Mesenchymal stem cell (in vitro differentiated cells and primary cell): ENCODE results near the gene ZNF630.
"Not testable (repeated sequence)": the region's sequence is repeated elsewhere in the genome, so short reads cannot be mapped to it uniquely, and the experiment has no call there.

Source experiments
- DNase-seq: peaks from one replicate; pipeline ENCODE4 v3.0.0-alpha.2; 2013
- H2AFZ ChIP-seq: one replicate; pipeline ENCODE4 v1.6.1; 2013; ENCODE audit warnings: low read depth, mild to moderate bottlenecking, control low read depth, inconsistent platforms, low read length, moderate library complexity
- H2AK5ac ChIP-seq: 2 replicates; pipeline ENCODE4 v1.6.1; 2013; ENCODE audit warnings: low read length, moderate library complexity, mild to moderate bottlenecking, inconsistent platforms; ENCODE audit not compliant: severe bottlenecking
- H2BK120ac ChIP-seq: one replicate; pipeline ENCODE4 v1.6.1; 2013; ENCODE audit warnings: low read depth, mild to moderate bottlenecking, inconsistent platforms, low read length, moderate library complexity
- H2BK12ac ChIP-seq, 2 experiments: one replicate each; pipeline ENCODE4 v1.6.1; 2013; ENCODE audit warnings: inconsistent platforms in 2 of 2, low read length in 2 of 2, mild to moderate bottlenecking in 2 of 2, moderate library complexity in 2 of 2, control low read depth in 1 of 2
- H2BK15ac ChIP-seq: one replicate; pipeline ENCODE4 v1.6.1; 2013; ENCODE audit warnings: mild to moderate bottlenecking, low read depth, inconsistent platforms; ENCODE audit not compliant: poor library complexity, severe bottlenecking
- H2BK5ac ChIP-seq: 2 replicates; pipeline ENCODE4 v1.6.1; 2013; ENCODE audit warnings: low read depth, mild to moderate bottlenecking, low read length, control low read depth, inconsistent platforms; ENCODE audit not compliant: poor library complexity, severe bottlenecking
- H3K14ac ChIP-seq, 2 experiments: one replicate each; pipeline ENCODE4 v1.6.1; 2013; ENCODE audit warnings: inconsistent platforms in 2 of 2, low read length in 2 of 2, control low read depth in 1 of 2, mild to moderate bottlenecking in 1 of 2, moderate library complexity in 1 of 2
- H3K18ac ChIP-seq, 2 experiments: one replicate each; pipeline ENCODE4 v1.6.1; 2013; ENCODE audit warnings: inconsistent platforms in 2 of 2, low read length in 2 of 2, control low read depth in 1 of 2, low read depth in 1 of 2, mild to moderate bottlenecking in 1 of 2
- H3K23ac ChIP-seq, 2 experiments: one replicate each; pipeline ENCODE4 v1.6.1; 2013; ENCODE audit warnings: inconsistent platforms in 2 of 2, low read length in 2 of 2, mild to moderate bottlenecking in 2 of 2, moderate library complexity in 2 of 2, control low read depth in 1 of 2
- H3K27ac ChIP-seq: 2 replicates; pipeline ENCODE4 v1.5.1; 2013; ENCODE audit warnings: mild to moderate bottlenecking, moderate library complexity, low read length, control low read depth, inconsistent platforms; ENCODE audit not compliant: poor library complexity, severe bottlenecking
- H3K27me3 ChIP-seq, 2 experiments: 2 replicates each; pipeline versions ENCODE4 v1.6.1 to v1.7.0; 2013; ENCODE audit warnings: low read length in 2 of 2, mild to moderate bottlenecking in 2 of 2, moderate library complexity in 2 of 2, control low read depth in 1 of 2, inconsistent platforms in 1 of 2; ENCODE audit not compliant: control insufficient read depth in 1 of 2, insufficient read depth in 1 of 2
- H3K36me3 ChIP-seq, 2 experiments: 2 replicates each; pipeline versions ENCODE4 v1.6.1 to v1.7.0; 2013; ENCODE audit warnings: low read length in 2 of 2, control low read depth in 1 of 2, inconsistent platforms in 1 of 2, low read depth in 1 of 2, mild to moderate bottlenecking in 1 of 2; ENCODE audit not compliant: insufficient read depth in 2 of 2, control insufficient read depth in 1 of 2
- H3K4ac ChIP-seq, 2 experiments: one replicate each; pipeline ENCODE4 v1.6.1; 2013; ENCODE audit warnings: inconsistent platforms in 2 of 2, low read length in 2 of 2, mild to moderate bottlenecking in 2 of 2, moderate library complexity in 2 of 2, control low read depth in 1 of 2, low read depth in 1 of 2
- H3K4me1 ChIP-seq: 2 replicates; pipeline ENCODE4 v1.6.1; 2013; ENCODE audit warnings: low read depth, low read length, control low read depth; ENCODE audit not compliant: control insufficient read depth, insufficient read depth
- H3K4me2 ChIP-seq: 2 replicates; pipeline ENCODE4 v1.6.1; 2013; ENCODE audit warnings: low read length, mild to moderate bottlenecking, inconsistent platforms; ENCODE audit not compliant: poor library complexity, severe bottlenecking
- H3K4me3 ChIP-seq, 2 experiments: 2 replicates each; pipeline versions ENCODE4 v1.5.1 to v1.7.0; 2013; ENCODE audit warnings: low read length in 2 of 2, mild to moderate bottlenecking in 2 of 2, control low read depth in 1 of 2, low read depth in 1 of 2; ENCODE audit not compliant: insufficient read depth in 1 of 2
- H3K79me1 ChIP-seq: replicated peaks from 2 replicates; pipeline ENCODE4 v1.6.1; 2013; ENCODE audit warnings: mild to moderate bottlenecking, control low read depth, low read length, inconsistent platforms; ENCODE audit not compliant: poor library complexity, severe bottlenecking
- H3K9ac ChIP-seq: 2 replicates; pipeline ENCODE4 v1.7.0; 2013; ENCODE audit warnings: mild to moderate bottlenecking, low read length, moderate library complexity
- H3K9me3 ChIP-seq: 2 replicates; pipeline ENCODE4 v1.7.0; 2013; ENCODE audit warnings: mild to moderate bottlenecking, low read length; ENCODE audit not compliant: control insufficient read depth
- H4K8ac ChIP-seq: one replicate; pipeline ENCODE4 v1.6.1; 2013; ENCODE audit warnings: inconsistent platforms, mild to moderate bottlenecking, low read length, moderate library complexity
- H4K91ac ChIP-seq: one replicate; pipeline ENCODE4 v1.6.1; 2013; ENCODE audit warnings: mild to moderate bottlenecking, low read length, inconsistent platforms
- WGBS: methylation state at CpG from one replicate; pipeline ENCODE4 v1.1.7; 2013; ENCODE audit warnings: mixed read lengths; 5-methylcytosine and 5-hydroxymethylcytosine counted together

Gene ZNF630

DNA sequence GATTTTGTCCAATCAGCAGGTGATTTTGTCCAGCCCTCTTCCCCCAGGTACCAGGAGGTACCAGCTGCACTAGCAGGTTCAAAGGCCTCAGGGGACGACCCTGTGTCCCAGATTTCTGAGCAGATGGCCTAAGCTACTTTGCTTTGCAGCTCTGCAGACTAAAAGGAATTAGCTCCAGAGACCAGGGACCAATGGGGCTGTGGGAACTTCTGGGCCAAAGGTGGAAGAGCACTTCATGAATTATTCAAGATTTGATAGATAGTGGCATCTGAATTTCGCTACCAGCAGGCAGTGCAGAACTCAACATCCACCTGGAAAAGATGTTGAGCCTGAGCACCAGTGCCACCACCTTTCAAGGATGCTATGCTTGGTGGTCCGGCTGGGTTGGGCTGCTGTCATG is 21.1 kb upstream of the ZNF630 start:
- H3K79me1 ChIP-seq, H3K23ac ChIP-seq, H2BK12ac ChIP-seq, H2BK120ac ChIP-seq, H2BK5ac ChIP-seq, H2AK5ac ChIP-seq, H3K9ac ChIP-seq, H4K8ac ChIP-seq, H3K9me3 ChIP-seq, H3K14ac ChIP-seq, H3K36me3 ChIP-seq, H3K4me2 ChIP-seq, H3K4ac ChIP-seq, H4K91ac ChIP-seq, H2BK15ac ChIP-seq, DNase-seq, H3K27ac ChIP-seq, H3K4me1 ChIP-seq, H3K18ac ChIP-seq, H3K4me3 ChIP-seq, H2AFZ ChIP-seq: not testable (repeated sequence)
- H3K27me3 ChIP-seq: peaks cover 0 to 29% of the 10 kb centered on the region in 2 experiments
- WGBS: 58% methylated on average over 3 of the region's 3 CpGs

DNA sequence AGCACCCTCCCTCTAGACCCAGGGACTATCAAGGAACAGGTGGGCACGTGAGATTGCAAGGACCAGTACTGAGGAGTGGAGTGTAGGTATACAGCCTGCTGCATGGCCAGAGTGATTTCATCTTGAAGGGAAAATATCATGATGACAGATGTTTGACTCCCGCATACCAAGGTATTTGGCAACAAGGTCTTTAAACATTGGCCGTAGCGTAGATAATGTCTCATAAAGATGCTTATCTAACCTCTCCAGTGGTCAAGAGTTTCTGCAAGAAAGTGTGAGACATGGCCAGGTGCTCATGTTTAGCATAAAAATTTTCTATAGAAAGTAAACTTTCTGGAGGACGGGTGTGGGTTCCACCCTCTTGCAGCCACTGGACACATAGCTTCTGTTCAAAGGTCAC is 18.7 kb upstream of the ZNF630 start:
- no peaks in the 10 kb centered on the region for H3K79me1 ChIP-seq
- H3K18ac ChIP-seq: no peak overlapping the region
- H2AK5ac ChIP-seq: no peak overlapping the region
- H3K36me3 ChIP-seq: no peaks in the 10 kb centered on the region
- no peaks in the 10 kb centered on the region for H3K9me3 ChIP-seq
- H2BK12ac ChIP-seq: no peak overlapping the region
- no peak overlapping the region for H3K4me2 ChIP-seq
- WGBS: 93% methylated on average over 5 of the region's 5 CpGs
- H2AFZ ChIP-seq: no peak overlapping the region
- H2BK5ac ChIP-seq: no peak overlapping the region
- DNase-seq: no peak
- H4K91ac ChIP-seq: no peak overlapping the region
- H4K8ac ChIP-seq: no peak overlapping the region
- no peak overlapping the region for H3K9ac ChIP-seq
- H3K23ac ChIP-seq: no peak overlapping the region
- H3K27me3 ChIP-seq: peaks cover 0 to 32% of the 10 kb centered on the region in 2 experiments
- no peak overlapping the region for H3K27ac ChIP-seq
- no peak overlapping the region for H3K4ac ChIP-seq
- no peaks in the 10 kb centered on the region for H3K4me1 ChIP-seq
- no peak overlapping the region for H3K14ac ChIP-seq
- no peak overlapping the region for H3K4me3 ChIP-seq
- no peak overlapping the region for H2BK120ac ChIP-seq
- H2BK15ac ChIP-seq: no peak overlapping the region

DNA sequence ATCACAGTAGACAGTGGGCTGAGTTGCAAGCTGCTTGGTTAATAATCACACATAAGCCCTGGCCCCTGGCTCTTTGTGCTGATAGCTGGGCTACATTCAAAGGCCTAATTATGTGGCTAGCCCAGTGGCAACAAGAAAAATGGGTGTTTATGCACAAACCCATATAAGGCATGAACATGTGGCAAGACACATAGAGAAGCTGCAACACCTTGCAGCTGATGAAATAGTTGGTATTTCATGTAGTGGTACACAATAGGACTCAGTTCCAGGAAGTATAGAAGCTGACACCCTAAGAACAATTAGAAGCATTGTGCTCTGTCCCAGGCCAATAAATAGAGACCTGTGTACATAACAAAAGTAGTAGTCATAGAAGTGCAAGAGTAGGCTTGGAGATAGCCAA is 14.6 kb upstream of the ZNF630 start:
- H3K4ac ChIP-seq: no peak overlapping the region

DNA sequence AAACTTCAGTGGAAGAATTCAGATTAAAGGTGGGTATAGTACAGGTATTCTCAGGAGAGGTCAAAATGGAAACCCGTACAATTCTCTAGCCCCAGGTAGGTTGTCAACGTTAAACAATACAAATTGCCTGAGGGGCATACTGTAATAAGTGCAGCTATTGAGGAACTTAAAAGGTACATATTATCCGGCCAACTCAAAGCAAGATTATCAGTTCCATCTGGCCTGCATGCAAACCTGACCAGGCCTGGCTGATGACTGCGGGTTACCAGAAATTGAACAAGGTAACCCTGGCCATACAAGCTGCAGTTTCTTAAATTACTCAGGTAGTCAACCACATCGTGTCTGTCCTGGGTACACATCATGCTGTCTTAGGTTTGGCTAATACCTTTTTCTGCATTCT is 12.3 kb upstream of the ZNF630 start:
- no peak overlapping the region for H2AFZ ChIP-seq
- no peak overlapping the region for H3K4ac ChIP-seq
- H4K8ac ChIP-seq: no peak overlapping the region
- no peak for DNase-seq
- H2BK5ac ChIP-seq: no peak overlapping the region
- no peak overlapping the region for H3K27ac ChIP-seq
- H3K4me2 ChIP-seq: no peak overlapping the region
- no peak overlapping the region for H4K91ac ChIP-seq
- no peak overlapping the region for H3K4me3 ChIP-seq
- no peaks in the 10 kb centered on the region for H3K4me1 ChIP-seq
- H2BK15ac ChIP-seq: no peak overlapping the region
- no peak overlapping the region for H2AK5ac ChIP-seq
- 90% methylated on average over 5 of the region's 5 CpGs for WGBS
- H3K18ac ChIP-seq: no peak overlapping the region
- no peaks in the 10 kb centered on the region for H3K79me1 ChIP-seq
- no peaks in the 10 kb centered on the region for H3K36me3 ChIP-seq
- no peak overlapping the region for H3K14ac ChIP-seq
- H3K23ac ChIP-seq: no peak overlapping the region
- H2BK120ac ChIP-seq: no peak overlapping the region
- no peaks in the 10 kb centered on the region for H3K9me3 ChIP-seq
- H3K9ac ChIP-seq: no peak overlapping the region
- no peak overlapping the region for H2BK12ac ChIP-seq
- peaks cover 0 to 23% of the 10 kb centered on the region in 2 experiments for H3K27me3 ChIP-seq

More for the DNA sequence above, 14.6 kb upstream of the ZNF630 start:
- no peak overlapping the region for H3K18ac ChIP-seq
- H4K8ac ChIP-seq: no peak overlapping the region
- no peak overlapping the region for H3K14ac ChIP-seq
- no peak for DNase-seq
- peaks cover 0 to 39% of the 10 kb centered on the region in 2 experiments for H3K27me3 ChIP-seq
- H3K9ac ChIP-seq: no peak overlapping the region
- H3K4me1 ChIP-seq: no peaks in the 10 kb centered on the region
- H2BK5ac ChIP-seq: no peak overlapping the region
- H3K27ac ChIP-seq: no peak overlapping the region
- no peaks in the 10 kb centered on the region for H3K9me3 ChIP-seq
- H3K4me2 ChIP-seq: no peak overlapping the region
- no peak overlapping the region for H3K23ac ChIP-seq
- no peak overlapping the region for H2AK5ac ChIP-seq
- no peak overlapping the region for H2BK120ac ChIP-seq
- no peaks in the 10 kb centered on the region for H3K36me3 ChIP-seq
- H2BK12ac ChIP-seq: no peak overlapping the region
- no peak overlapping the region for H2BK15ac ChIP-seq
- no peak overlapping the region for H3K4me3 ChIP-seq
- no peaks in the 10 kb centered on the region for H3K79me1 ChIP-seq
- no peak overlapping the region for H4K91ac ChIP-seq
- H2AFZ ChIP-seq: no peak overlapping the region
